Nephron progenitor cell (in vitro differentiated cells): Measurements from ENCODE around the gene PDZD2.

Source experiments
- DNase-seq: peaks from one replicate; pipeline ENCODE4 v3.0.0; 2021
- H3K27ac Mint-ChIP-seq: 2 replicates; pipeline ENCODE4 v1.8.0; 2021; ENCODE audit warnings: mild to moderate bottlenecking, moderate library complexity, mixed read lengths
- H3K27me3 Mint-ChIP-seq: 2 replicates; pipeline ENCODE4 v1.8.0; 2021; ENCODE audit warnings: mild to moderate bottlenecking, low read depth, mixed read lengths; ENCODE audit not compliant: poor library complexity
- H3K36me3 Mint-ChIP-seq: 2 replicates; pipeline ENCODE4 v1.8.0; 2021; ENCODE audit warnings: low read depth, mixed read lengths
- H3K4me1 Mint-ChIP-seq: 2 replicates; pipeline ENCODE4 v1.8.0; 2021; ENCODE audit warnings: mixed read lengths
- H3K4me3 Mint-ChIP-seq: 2 replicates; pipeline ENCODE4 v1.8.0; 2021; ENCODE audit warnings: mild to moderate bottlenecking, moderate library complexity, mixed read lengths
- H3K9me3 Mint-ChIP-seq: 2 replicates; pipeline ENCODE4 v1.8.0; 2021; ENCODE audit warnings: mild to moderate bottlenecking, moderate library complexity, mixed read lengths
- TF ChIP-seq, protein P1 (sequence below): fragments of 200-600 bp; sonication (generic); IDR thresholded peaks from 2 replicates; pipeline ENCODE4 v1.5.0; 2021; ENCODE audit warnings: antibody characterized with exemption

The PDZD2 gene

DNA sequence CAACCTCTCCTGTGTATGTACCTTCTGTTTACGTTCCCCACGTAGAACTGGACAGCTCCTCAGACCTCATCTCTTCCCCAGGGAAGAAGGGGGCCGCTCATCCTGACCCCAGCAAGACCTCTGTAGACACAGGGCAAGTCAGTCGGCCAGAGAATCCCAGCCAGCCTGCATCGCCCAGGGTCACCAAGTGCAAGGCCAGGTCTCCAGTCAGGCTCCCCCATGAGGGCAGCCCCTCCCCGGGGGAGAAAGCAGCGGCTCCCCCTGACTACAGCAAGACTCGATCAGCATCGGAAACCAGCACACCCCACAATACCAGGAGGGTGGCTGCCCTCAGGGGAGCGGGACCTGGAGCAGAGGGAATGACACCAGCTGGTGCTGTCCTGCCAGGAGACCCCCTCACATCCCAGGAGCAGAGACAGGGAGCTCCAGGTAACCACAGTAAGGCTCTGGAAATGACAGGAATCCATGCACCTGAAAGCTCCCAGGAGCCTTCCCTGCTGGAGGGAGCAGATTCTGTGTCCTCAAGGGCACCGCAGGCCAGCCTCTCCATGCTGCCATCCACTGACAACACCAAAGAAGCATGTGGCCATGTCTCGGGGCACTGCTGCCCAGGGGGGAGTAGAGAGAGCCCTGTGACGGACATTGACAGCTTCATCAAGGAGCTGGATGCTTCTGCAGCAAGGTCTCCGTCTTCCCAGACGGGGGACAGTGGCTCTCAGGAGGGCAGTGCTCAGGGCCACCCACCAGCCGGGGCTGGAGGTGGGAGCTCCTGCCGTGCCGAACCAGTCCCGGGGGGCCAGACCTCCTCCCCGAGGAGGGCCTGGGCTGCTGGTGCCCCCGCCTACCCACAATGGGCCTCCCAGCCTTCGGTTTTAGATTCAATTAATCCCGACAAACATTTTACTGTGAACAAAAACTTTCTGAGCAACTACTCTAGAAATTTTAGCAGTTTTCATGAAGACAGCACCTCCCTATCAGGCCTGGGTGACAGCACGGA is 448.5 kb downstream of the PDZD2 start:
- H3K27ac Mint-ChIP-seq = no peak overlapping the region
- no peak for DNase-seq
- TF ChIP-seq, protein P1, sequence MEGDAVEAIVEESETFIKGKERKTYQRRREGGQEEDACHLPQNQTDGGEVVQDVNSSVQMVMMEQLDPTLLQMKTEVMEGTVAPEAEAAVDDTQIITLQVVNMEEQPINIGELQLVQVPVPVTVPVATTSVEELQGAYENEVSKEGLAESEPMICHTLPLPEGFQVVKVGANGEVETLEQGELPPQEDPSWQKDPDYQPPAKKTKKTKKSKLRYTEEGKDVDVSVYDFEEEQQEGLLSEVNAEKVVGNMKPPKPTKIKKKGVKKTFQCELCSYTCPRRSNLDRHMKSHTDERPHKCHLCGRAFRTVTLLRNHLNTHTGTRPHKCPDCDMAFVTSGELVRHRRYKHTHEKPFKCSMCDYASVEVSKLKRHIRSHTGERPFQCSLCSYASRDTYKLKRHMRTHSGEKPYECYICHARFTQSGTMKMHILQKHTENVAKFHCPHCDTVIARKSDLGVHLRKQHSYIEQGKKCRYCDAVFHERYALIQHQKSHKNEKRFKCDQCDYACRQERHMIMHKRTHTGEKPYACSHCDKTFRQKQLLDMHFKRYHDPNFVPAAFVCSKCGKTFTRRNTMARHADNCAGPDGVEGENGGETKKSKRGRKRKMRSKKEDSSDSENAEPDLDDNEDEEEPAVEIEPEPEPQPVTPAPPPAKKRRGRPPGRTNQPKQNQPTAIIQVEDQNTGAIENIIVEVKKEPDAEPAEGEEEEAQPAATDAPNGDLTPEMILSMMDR = no peak
- H3K36me3 Mint-ChIP-seq = peaks cover 24% of the 10 kb centered on the region
- no peaks in the 10 kb centered on the region for H3K9me3 Mint-ChIP-seq
- peaks cover 10% of the 10 kb centered on the region for H3K27me3 Mint-ChIP-seq
- no peak overlapping the region for H3K4me3 Mint-ChIP-seq
- H3K4me1 Mint-ChIP-seq = peaks cover 26% of the 10 kb centered on the region

DNA sequence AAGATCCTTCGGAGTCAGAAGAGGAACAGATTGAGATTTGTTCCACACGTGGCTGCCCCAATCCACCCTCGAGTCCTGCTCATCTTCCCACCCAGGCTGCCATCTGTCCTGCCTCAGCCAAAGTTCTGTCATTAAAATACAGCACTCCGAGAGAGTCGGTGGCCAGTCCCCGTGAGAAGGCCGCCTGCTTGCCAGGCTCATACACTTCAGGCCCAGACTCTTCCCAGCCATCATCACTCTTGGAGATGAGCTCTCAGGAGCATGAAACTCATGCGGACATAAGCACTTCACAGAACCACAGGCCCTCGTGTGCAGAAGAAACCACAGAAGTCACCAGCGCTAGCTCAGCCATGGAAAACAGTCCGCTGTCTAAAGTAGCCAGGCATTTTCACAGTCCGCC is 449.3 kb downstream of the PDZD2 start:
- no peak overlapping the region for H3K27ac Mint-ChIP-seq

DNA sequence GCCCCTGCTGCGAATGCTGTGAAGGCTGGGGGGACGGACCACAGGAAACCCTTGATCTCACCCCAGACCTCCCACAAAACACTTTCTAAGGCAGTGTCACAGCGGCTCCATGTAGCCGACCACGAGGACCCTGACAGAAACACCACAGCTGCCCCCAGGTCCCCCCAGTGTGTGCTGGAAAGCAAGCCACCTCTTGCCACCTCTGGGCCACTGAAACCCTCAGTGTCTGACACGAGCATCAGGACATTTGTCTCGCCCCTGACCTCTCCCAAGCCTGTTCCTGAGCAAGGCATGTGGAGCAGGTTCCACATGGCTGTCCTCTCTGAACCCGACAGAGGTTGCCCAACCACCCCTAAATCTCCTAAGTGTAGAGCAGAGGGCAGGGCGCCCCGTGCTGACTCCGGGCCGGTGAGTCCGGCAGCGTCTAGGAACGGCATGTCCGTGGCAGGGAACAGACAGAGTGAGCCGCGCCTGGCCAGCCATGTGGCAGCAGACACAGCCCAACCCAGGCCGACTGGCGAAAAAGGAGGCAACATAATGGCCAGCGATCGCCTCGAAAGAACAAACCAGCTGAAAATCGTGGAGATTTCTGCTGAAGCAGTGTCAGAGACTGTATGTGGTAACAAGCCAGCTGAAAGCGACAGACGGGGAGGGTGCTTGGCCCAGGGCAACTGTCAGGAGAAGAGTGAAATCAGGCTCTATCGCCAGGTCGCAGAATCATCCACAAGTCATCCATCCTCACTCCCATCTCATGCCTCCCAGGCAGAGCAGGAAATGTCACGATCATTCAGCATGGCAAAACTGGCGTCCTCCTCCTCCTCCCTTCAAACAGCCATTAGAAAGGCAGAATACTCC is 450.4 kb downstream of the PDZD2 start:
- Mint-ChIP-seq H3K27me3 (no peaks in the 10 kb centered on the region), H3K36me3 (peaks cover 24% of the 10 kb centered on the region), H3K4me1 (peaks cover 32% of the 10 kb centered on the region), H3K9me3 (no peaks in the 10 kb centered on the region), H3K27ac (no peak overlapping the region), H3K4me3 (no peak overlapping the region)
- DNase-seq = no peak
- TF ChIP-seq, protein P1 = no peak

More for the DNA sequence above, 449.3 kb downstream of the PDZD2 start:
- DNase-seq = no peak
- Mint-ChIP-seq H3K4me1 (peaks cover 30% of the 10 kb centered on the region), H3K27me3 (peaks cover 10% of the 10 kb centered on the region), H3K9me3 (no peaks in the 10 kb centered on the region), H3K36me3 (peaks cover 24% of the 10 kb centered on the region), H3K4me3 (no peak overlapping the region)
- TF ChIP-seq, protein P1 = no peak

DNA sequence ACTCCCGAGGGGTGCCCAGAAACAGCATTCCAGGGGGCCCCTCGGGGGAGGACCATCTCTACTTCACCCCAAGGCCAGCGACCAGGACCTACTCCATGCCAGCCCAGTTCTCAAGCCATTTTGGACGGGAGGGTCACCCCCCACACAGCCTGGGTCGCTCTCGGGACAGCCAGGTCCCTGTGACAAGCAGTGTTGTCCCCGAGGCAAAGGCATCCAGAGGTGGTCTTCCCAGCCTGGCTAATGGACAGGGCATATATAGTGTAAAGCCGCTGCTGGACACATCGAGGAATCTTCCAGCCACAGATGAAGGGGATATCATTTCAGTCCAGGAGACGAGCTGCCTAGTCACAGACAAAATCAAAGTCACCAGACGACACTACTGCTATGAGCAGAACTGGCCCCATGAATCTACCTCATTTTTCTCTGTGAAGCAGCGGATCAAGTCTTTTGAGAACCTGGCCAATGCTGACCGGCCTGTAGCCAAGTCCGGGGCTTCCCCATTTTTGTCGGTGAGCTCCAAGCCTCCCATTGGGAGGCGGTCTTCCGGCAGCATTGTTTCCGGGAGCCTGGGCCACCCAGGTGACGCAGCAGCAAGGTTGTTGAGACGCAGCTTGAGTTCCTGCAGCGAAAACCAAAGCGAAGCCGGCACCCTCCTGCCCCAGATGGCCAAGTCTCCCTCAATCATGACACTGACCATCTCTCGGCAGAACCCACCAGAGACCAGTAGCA is 451.3 kb downstream of the PDZD2 start:
- Mint-ChIP-seq H3K9me3 (no peaks in the 10 kb centered on the region), H3K27ac (no peak overlapping the region)
- TF ChIP-seq, protein P1 = no peak

DNA sequence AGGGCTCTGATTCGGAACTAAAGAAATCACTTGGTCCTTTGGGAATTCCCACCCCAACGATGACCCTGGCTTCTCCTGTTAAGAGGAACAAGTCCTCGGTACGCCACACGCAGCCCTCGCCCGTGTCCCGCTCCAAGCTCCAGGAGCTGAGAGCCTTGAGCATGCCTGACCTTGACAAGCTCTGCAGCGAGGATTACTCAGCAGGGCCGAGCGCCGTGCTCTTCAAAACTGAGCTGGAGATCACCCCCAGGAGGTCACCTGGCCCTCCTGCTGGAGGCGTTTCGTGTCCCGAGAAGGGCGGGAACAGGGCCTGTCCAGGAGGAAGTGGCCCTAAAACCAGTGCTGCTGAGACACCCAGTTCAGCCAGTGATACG is 451.8 kb downstream of the PDZD2 start:
- no peaks in the 10 kb centered on the region for H3K9me3 Mint-ChIP-seq
- H3K36me3 Mint-ChIP-seq = peaks cover 26% of the 10 kb centered on the region
- no peak overlapping the region for H3K4me3 Mint-ChIP-seq
- TF ChIP-seq, protein P1 = no peak
- no peak for DNase-seq
- H3K27me3 Mint-ChIP-seq = no peaks in the 10 kb centered on the region
- peaks cover 32% of the 10 kb centered on the region for H3K4me1 Mint-ChIP-seq
- no peak overlapping the region for H3K27ac Mint-ChIP-seq

More for the DNA sequence above, 451.3 kb downstream of the PDZD2 start:
- peaks cover 25% of the 10 kb centered on the region for H3K36me3 Mint-ChIP-seq
- H3K27me3 Mint-ChIP-seq = no peaks in the 10 kb centered on the region
- peaks cover 32% of the 10 kb centered on the region for H3K4me1 Mint-ChIP-seq
- H3K4me3 Mint-ChIP-seq = no peak overlapping the region
- DNase-seq = no peak
